ENCODE results near the gene TP53I13. TPM values are rescaled to one million over a fixed set of nuclear protein-coding genes. Genes with fewer than 3 reads are reported as not detected.

The TP53I13 gene
- total RNA-seq, 1 experiment from 2014 or later, result 33.3 TPM

DNA sequence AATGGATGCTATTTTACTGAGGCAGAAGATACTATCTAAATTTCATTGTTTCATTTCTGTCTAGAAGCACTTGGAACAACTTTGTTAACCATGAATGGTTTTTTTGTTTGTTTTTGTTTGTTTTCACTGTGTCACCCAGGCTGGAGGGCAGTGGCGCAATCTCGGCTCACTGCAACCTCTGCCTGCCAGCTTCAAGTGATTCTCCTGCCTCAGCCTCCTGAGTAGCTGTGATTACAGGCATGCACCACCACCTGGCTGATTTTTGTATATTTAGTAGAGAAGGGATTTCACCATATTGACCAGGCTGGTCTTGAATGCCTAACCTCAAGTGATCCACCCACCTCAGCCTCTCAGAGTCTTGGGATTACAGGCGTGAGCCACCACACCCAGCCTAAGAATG, 42.2 kb upstream of the TP53I13 start:
- Histone ChIP-seq H2AFZ (ENCODE audit: low read depth, low read length, poor library complexity, severe bottlenecking) (no peak overlapping the region), H3K27me3 (ENCODE audit: insufficient read depth, low read length) (no peaks in the 10 kb centered on the region), H3K4me2 (ENCODE audit: low read length) (no peak overlapping the region), H3K79me2 (ENCODE audit: insufficient read depth, low read length) (no peaks in the 10 kb centered on the region), H3K4me3 (replicated peaks in 1 of 2; ENCODE audit: low read depth in 1 of 2, low read length in 2 of 2) (no peak overlapping the region), H3K9ac (ENCODE audit: low read length) (no peak overlapping the region), H3K9me3 (ENCODE audit: control insufficient read depth in 1 of 2, insufficient read depth in 1 of 2, low read depth in 1 of 2, low read length in 2 of 2) (no peaks in the 10 kb centered on the region), H3K9me2 (ENCODE audit: insufficient read depth) (no peaks in the 10 kb centered on the region), H3K27ac (ENCODE audit: low read depth, low read length) (no peak overlapping the region), H3K36me3 (ENCODE audit: control insufficient read depth in 1 of 2, insufficient read depth in 2 of 2, low read length in 2 of 2) (peaks cover 8 to 10% of the 10 kb centered on the region in 2 experiments; a peak in 3 of 4 replicates), H3K4me1 (ENCODE audit: control insufficient read depth in 1 of 2, insufficient read depth in 2 of 2, low read length in 2 of 2) (no peaks in the 10 kb centered on the region), H4K20me1 (ENCODE audit: insufficient read depth) (no peaks in the 10 kb centered on the region)
- TF ChIP-seq EZH2phosphoT487 (IDR thresholded peaks at IDR 0.05; ENCODE audit: borderline replicate concordance) (no peak), CBX3 (IDR thresholded peaks at IDR 0.05; ENCODE audit: low read depth) (no peak), SP1 (IDR thresholded peaks at IDR 0.05; ENCODE audit: low read depth) (no peak), CEBPB (IDR thresholded peaks at IDR 0.05; ENCODE audit: low read depth) (no peak), EGR1 (IDR thresholded peaks at IDR 0.05; ENCODE audit: low read depth) (no peak)
- TF ChIP-seq, protein P1, sequence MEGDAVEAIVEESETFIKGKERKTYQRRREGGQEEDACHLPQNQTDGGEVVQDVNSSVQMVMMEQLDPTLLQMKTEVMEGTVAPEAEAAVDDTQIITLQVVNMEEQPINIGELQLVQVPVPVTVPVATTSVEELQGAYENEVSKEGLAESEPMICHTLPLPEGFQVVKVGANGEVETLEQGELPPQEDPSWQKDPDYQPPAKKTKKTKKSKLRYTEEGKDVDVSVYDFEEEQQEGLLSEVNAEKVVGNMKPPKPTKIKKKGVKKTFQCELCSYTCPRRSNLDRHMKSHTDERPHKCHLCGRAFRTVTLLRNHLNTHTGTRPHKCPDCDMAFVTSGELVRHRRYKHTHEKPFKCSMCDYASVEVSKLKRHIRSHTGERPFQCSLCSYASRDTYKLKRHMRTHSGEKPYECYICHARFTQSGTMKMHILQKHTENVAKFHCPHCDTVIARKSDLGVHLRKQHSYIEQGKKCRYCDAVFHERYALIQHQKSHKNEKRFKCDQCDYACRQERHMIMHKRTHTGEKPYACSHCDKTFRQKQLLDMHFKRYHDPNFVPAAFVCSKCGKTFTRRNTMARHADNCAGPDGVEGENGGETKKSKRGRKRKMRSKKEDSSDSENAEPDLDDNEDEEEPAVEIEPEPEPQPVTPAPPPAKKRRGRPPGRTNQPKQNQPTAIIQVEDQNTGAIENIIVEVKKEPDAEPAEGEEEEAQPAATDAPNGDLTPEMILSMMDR (IDR thresholded peaks at IDR 0.05 in 2 of 3, conservative IDR thresholded peaks at IDR 0.05 in 1 of 3; ENCODE audit: borderline replicate concordance in 1 of 3, insufficient read depth in 1 of 3, low read depth in 2 of 3, low read length in 2 of 3), result no peak
- no peak for DNase-seq (ENCODE audit: low read depth, low spot score)
- intact Hi-C loops (cut with micrococcal nuclease), result no loop called here
- ChIA-PET POLR2A (no interaction called here), RAD21 (ENCODE audit: low non-redundant PET in 1 of 2, low total read pairs in 2 of 2, uncharacterized antibody in 2 of 2, unreplicated experiment in 2 of 2) (no interaction called here), CTCF (no interaction called here)
- ATAC-seq, result no peak
- BruUV-seq (replicated peaks), result no TSS peak

DNA sequence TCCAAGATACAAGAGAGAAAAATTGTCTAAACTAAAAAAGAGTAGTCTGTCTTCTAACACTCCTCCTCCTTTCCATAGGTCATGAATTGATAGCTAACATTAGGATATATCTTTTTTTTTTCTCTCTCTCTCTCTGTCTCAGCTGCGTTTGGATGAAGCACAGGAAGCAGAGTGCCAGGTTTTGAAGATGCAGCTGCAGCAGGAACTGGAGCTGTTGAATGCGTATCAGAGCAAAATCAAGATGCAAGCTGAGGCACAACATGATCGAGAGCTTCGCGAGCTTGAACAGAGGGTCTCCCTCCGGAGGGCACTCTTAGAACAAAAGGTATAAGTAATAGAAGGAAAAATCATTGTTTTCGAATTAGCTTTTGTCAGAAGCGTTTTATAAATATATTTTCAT, 34.5 kb upstream of the TP53I13 start:
- H3K79me2 ChIP-seq (ENCODE audit: insufficient read depth, low read length), result no peaks in the 10 kb centered on the region
- no peak overlapping the region for H3K4me3 ChIP-seq (replicated peaks in 1 of 2; ENCODE audit: low read depth in 1 of 2, low read length in 2 of 2)
- no peak overlapping the region for H3K9ac ChIP-seq (ENCODE audit: low read length)
- intact Hi-C loops (cut with micrococcal nuclease), result no loop called here
- H4K20me1 ChIP-seq (ENCODE audit: insufficient read depth), result no peaks in the 10 kb centered on the region
- peaks cover 9 to 18% of the 10 kb centered on the region in 2 experiments for H3K36me3 ChIP-seq (ENCODE audit: control insufficient read depth in 1 of 2, insufficient read depth in 2 of 2, low read length in 2 of 2)
- no peak overlapping the region for H3K4me2 ChIP-seq (ENCODE audit: low read length)
- DNase-seq (ENCODE audit: low read depth, low spot score) (no peak), ATAC-seq (no peak)
- no peaks in the 10 kb centered on the region for H3K27me3 ChIP-seq (ENCODE audit: insufficient read depth, low read length)
- H3K9me2 ChIP-seq (ENCODE audit: insufficient read depth), result no peaks in the 10 kb centered on the region
- no TSS peak for BruUV-seq (replicated peaks)
- RAD21 ChIA-PET (ENCODE audit: low non-redundant PET in 1 of 2, low total read pairs in 2 of 2, uncharacterized antibody in 2 of 2, unreplicated experiment in 2 of 2), result no interaction called here
- CTCF ChIA-PET, result interaction anchor here (0.7 to 4.2 kb wide), 4 partner anchors 164 to 571 kb away, joined by 3 to 43 read pairs (median 3); no protein-coding TSS in a partner anchor
- H2AFZ ChIP-seq (ENCODE audit: low read depth, low read length, poor library complexity, severe bottlenecking), result no peak overlapping the region
- POLR2A ChIA-PET, result interaction anchor here (0.6 kb wide), 1 partner anchor 404 kb away, joined by 5 read pairs; no protein-coding TSS in a partner anchor
- no peaks in the 10 kb centered on the region for H3K4me1 ChIP-seq (ENCODE audit: control insufficient read depth in 1 of 2, insufficient read depth in 2 of 2, low read length in 2 of 2)
- H3K27ac ChIP-seq (ENCODE audit: low read depth, low read length), result no peak overlapping the region
- H3K9me3 ChIP-seq (ENCODE audit: control insufficient read depth in 1 of 2, insufficient read depth in 1 of 2, low read depth in 1 of 2, low read length in 2 of 2), result no peaks in the 10 kb centered on the region
- no peak for TF ChIP-seq POLR2A (IDR thresholded peaks at IDR 0.05; ENCODE audit: borderline replicate concordance, extremely low read depth, insufficient read depth, insufficient read length)
- no peak for TF ChIP-seq CEBPB (IDR thresholded peaks at IDR 0.05; ENCODE audit: low read depth)
- TF ChIP-seq, protein P2, sequence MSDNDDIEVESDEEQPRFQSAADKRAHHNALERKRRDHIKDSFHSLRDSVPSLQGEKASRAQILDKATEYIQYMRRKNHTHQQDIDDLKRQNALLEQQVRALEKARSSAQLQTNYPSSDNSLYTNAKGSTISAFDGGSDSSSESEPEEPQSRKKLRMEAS (IDR thresholded peaks at IDR 0.05), result no peak
- TF ChIP-seq, protein P3, sequence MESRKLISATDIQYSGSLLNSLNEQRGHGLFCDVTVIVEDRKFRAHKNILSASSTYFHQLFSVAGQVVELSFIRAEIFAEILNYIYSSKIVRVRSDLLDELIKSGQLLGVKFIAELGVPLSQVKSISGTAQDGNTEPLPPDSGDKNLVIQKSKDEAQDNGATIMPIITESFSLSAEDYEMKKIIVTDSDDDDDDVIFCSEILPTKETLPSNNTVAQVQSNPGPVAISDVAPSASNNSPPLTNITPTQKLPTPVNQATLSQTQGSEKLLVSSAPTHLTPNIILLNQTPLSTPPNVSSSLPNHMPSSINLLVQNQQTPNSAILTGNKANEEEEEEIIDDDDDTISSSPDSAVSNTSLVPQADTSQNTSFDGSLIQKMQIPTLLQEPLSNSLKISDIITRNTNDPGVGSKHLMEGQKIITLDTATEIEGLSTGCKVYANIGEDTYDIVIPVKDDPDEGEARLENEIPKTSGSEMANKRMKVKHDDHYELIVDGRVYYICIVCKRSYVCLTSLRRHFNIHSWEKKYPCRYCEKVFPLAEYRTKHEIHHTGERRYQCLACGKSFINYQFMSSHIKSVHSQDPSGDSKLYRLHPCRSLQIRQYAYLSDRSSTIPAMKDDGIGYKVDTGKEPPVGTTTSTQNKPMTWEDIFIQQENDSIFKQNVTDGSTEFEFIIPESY (IDR thresholded peaks at IDR 0.05; ENCODE audit: extremely low read depth, insufficient replicate concordance, low read length), result no peak
- TF ChIP-seq EZH2 (IDR thresholded peaks at IDR 0.05), result no peak
- TF ChIP-seq SRF (IDR thresholded peaks at IDR 0.05; ENCODE audit: low read depth), result no peak
- TF ChIP-seq RAD21 (IDR thresholded peaks at IDR 0.05; ENCODE audit: low read depth), result no peak
- no peak for TF ChIP-seq JUND (IDR thresholded peaks at IDR 0.05)
- TF ChIP-seq, protein P1 (IDR thresholded peaks at IDR 0.05 in 2 of 3, conservative IDR thresholded peaks at IDR 0.05 in 1 of 3; ENCODE audit: borderline replicate concordance in 1 of 3, insufficient read depth in 1 of 3, low read depth in 2 of 3, low read length in 2 of 3), result no peak
- no peak for TF ChIP-seq ZNF274 (IDR thresholded peaks at IDR 0.05; ENCODE audit: low read depth, low read length)
- TF ChIP-seq SIN3A (IDR thresholded peaks at IDR 0.05; ENCODE audit: low read depth), result no peak
- no peak for TF ChIP-seq FOSL1 (IDR thresholded peaks at IDR 0.05; ENCODE audit: low read depth)

Data from HCT116 (cell line).